Astrocyte of the cerebellum (primary cell): ENCODE results near the gene NDUFA11.

ENCODE experiments used
- DNase-seq: peaks from one replicate; pipeline ENCODE4 v3.0.0-alpha.2; 2011; ENCODE audit warnings: low read depth
- H3K4me3 ChIP-seq: 2 replicates; pipeline ENCODE4 v1.5.1; 2011; ENCODE audit warnings: mild to moderate bottlenecking, low read depth, low read length, moderate library complexity
- CTCF ChIP-seq: IDR thresholded peaks from 2 replicates; pipeline ENCODE4 v1.5.1; 2012; ENCODE audit warnings: low read length, low read depth, moderate library complexity, mild to moderate bottlenecking; ENCODE audit errors: missing control alignments
- in situ Hi-C: cut with HindIII; loops from 2 replicates; pipeline ENCODE4 v1.10.0; 2017; ENCODE audit warnings: low sequenced_read_pairs

The NDUFA11 gene

GRCh38 chr19:5917431-5918107 is 14.0 kb upstream of the NDUFA11 start:
- TF ChIP-seq CTCF = no peak
- DNase-seq = no peak
- in situ Hi-C loops = no loop called here
- no peak overlapping the region for H3K4me3 ChIP-seq

- in situ Hi-C loops = no loop called here
- no peak overlapping the region for H3K4me3 ChIP-seq
- no peak for DNase-seq
- TF ChIP-seq CTCF = no peak
Observed at GRCh38 chr19:5916181-5916708, 12.7 kb upstream of the NDUFA11 start.

GRCh38 chr19:5915782-5916165 is 12.2 kb upstream of the NDUFA11 start:
- H3K4me3 ChIP-seq = no peak overlapping the region

GRCh38 chr19:5914946-5915781 is 11.6 kb upstream of the NDUFA11 start:
- in situ Hi-C loops = no loop called here
- no peak overlapping the region for H3K4me3 ChIP-seq

More at GRCh38 chr19:5915782-5916165, 12.2 kb upstream of the NDUFA11 start:
- TF ChIP-seq CTCF = no peak
- DNase-seq = no peak
- in situ Hi-C loops = no loop called here

GRCh38 chr19:5914358-5914774 is 10.8 kb upstream of the NDUFA11 start:
- in situ Hi-C loops = no loop called here
- H3K4me3 ChIP-seq = no peak overlapping the region
- TF ChIP-seq CTCF = no peak
- DNase-seq = no peak

More at GRCh38 chr19:5914946-5915781, 11.6 kb upstream of the NDUFA11 start:
- no peak for DNase-seq
- no peak for TF ChIP-seq CTCF

GRCh38 chr19:5913739-5914357 is 10.3 kb upstream of the NDUFA11 start, which contains the start of gene CAPS:
Gene CAPS, plus strand, starts transcription at chr19:5914254. Its CDS starts 153 bp downstream, at chr19:5914407.
- in situ Hi-C loops = no loop called here
- DNase-seq = no peak
- H3K4me3 ChIP-seq = no peak within 1 kb of the TSS
- no peak for TF ChIP-seq CTCF
